Mesenchymal stem cell (in vitro differentiated cells and primary cell): ENCODE measurements around the gene BCKDK.

Source experiments
- DNase-seq: peaks from one replicate; pipeline ENCODE4 v3.0.0-alpha.2; 2013
- H2AFZ ChIP-seq: one replicate; pipeline ENCODE4 v1.6.1; 2013; ENCODE audit warnings: low read depth, mild to moderate bottlenecking, control low read depth, inconsistent platforms, low read length, moderate library complexity
- H2AK5ac ChIP-seq: 2 replicates; pipeline ENCODE4 v1.6.1; 2013; ENCODE audit warnings: low read length, moderate library complexity, mild to moderate bottlenecking, inconsistent platforms; ENCODE audit not compliant: severe bottlenecking
- H2BK120ac ChIP-seq: one replicate; pipeline ENCODE4 v1.6.1; 2013; ENCODE audit warnings: low read depth, mild to moderate bottlenecking, inconsistent platforms, low read length, moderate library complexity
- H2BK12ac ChIP-seq, 2 experiments: one replicate each; pipeline ENCODE4 v1.6.1; 2013; ENCODE audit warnings: inconsistent platforms in 2 of 2, low read length in 2 of 2, mild to moderate bottlenecking in 2 of 2, moderate library complexity in 2 of 2, control low read depth in 1 of 2
- H2BK15ac ChIP-seq: one replicate; pipeline ENCODE4 v1.6.1; 2013; ENCODE audit warnings: mild to moderate bottlenecking, low read depth, inconsistent platforms; ENCODE audit not compliant: poor library complexity, severe bottlenecking
- H2BK5ac ChIP-seq: 2 replicates; pipeline ENCODE4 v1.6.1; 2013; ENCODE audit warnings: low read depth, mild to moderate bottlenecking, low read length, control low read depth, inconsistent platforms; ENCODE audit not compliant: poor library complexity, severe bottlenecking
- H3K14ac ChIP-seq, 2 experiments: one replicate each; pipeline ENCODE4 v1.6.1; 2013; ENCODE audit warnings: inconsistent platforms in 2 of 2, low read length in 2 of 2, control low read depth in 1 of 2, mild to moderate bottlenecking in 1 of 2, moderate library complexity in 1 of 2
- H3K18ac ChIP-seq, 2 experiments: one replicate each; pipeline ENCODE4 v1.6.1; 2013; ENCODE audit warnings: inconsistent platforms in 2 of 2, low read length in 2 of 2, control low read depth in 1 of 2, low read depth in 1 of 2, mild to moderate bottlenecking in 1 of 2
- H3K23ac ChIP-seq, 2 experiments: one replicate each; pipeline ENCODE4 v1.6.1; 2013; ENCODE audit warnings: inconsistent platforms in 2 of 2, low read length in 2 of 2, mild to moderate bottlenecking in 2 of 2, moderate library complexity in 2 of 2, control low read depth in 1 of 2
- H3K27ac ChIP-seq: 2 replicates; pipeline ENCODE4 v1.5.1; 2013; ENCODE audit warnings: mild to moderate bottlenecking, moderate library complexity, low read length, control low read depth, inconsistent platforms; ENCODE audit not compliant: poor library complexity, severe bottlenecking
- H3K27me3 ChIP-seq, 2 experiments: 2 replicates each; pipeline versions ENCODE4 v1.6.1 to v1.7.0; 2013; ENCODE audit warnings: low read length in 2 of 2, mild to moderate bottlenecking in 2 of 2, moderate library complexity in 2 of 2, control low read depth in 1 of 2, inconsistent platforms in 1 of 2; ENCODE audit not compliant: control insufficient read depth in 1 of 2, insufficient read depth in 1 of 2
- H3K36me3 ChIP-seq, 2 experiments: 2 replicates each; pipeline versions ENCODE4 v1.6.1 to v1.7.0; 2013; ENCODE audit warnings: low read length in 2 of 2, control low read depth in 1 of 2, inconsistent platforms in 1 of 2, low read depth in 1 of 2, mild to moderate bottlenecking in 1 of 2; ENCODE audit not compliant: insufficient read depth in 2 of 2, control insufficient read depth in 1 of 2
- H3K4ac ChIP-seq, 2 experiments: one replicate each; pipeline ENCODE4 v1.6.1; 2013; ENCODE audit warnings: inconsistent platforms in 2 of 2, low read length in 2 of 2, mild to moderate bottlenecking in 2 of 2, moderate library complexity in 2 of 2, control low read depth in 1 of 2, low read depth in 1 of 2
- H3K4me1 ChIP-seq: 2 replicates; pipeline ENCODE4 v1.6.1; 2013; ENCODE audit warnings: low read depth, low read length, control low read depth; ENCODE audit not compliant: control insufficient read depth, insufficient read depth
- H3K4me2 ChIP-seq: 2 replicates; pipeline ENCODE4 v1.6.1; 2013; ENCODE audit warnings: low read length, mild to moderate bottlenecking, inconsistent platforms; ENCODE audit not compliant: poor library complexity, severe bottlenecking
- H3K4me3 ChIP-seq, 2 experiments: 2 replicates each; pipeline versions ENCODE4 v1.5.1 to v1.7.0; 2013; ENCODE audit warnings: low read length in 2 of 2, mild to moderate bottlenecking in 2 of 2, control low read depth in 1 of 2, low read depth in 1 of 2; ENCODE audit not compliant: insufficient read depth in 1 of 2
- H3K79me1 ChIP-seq: replicated peaks from 2 replicates; pipeline ENCODE4 v1.6.1; 2013; ENCODE audit warnings: mild to moderate bottlenecking, control low read depth, low read length, inconsistent platforms; ENCODE audit not compliant: poor library complexity, severe bottlenecking
- H3K9ac ChIP-seq: 2 replicates; pipeline ENCODE4 v1.7.0; 2013; ENCODE audit warnings: mild to moderate bottlenecking, low read length, moderate library complexity
- H3K9me3 ChIP-seq: 2 replicates; pipeline ENCODE4 v1.7.0; 2013; ENCODE audit warnings: mild to moderate bottlenecking, low read length; ENCODE audit not compliant: control insufficient read depth
- H4K8ac ChIP-seq: one replicate; pipeline ENCODE4 v1.6.1; 2013; ENCODE audit warnings: inconsistent platforms, mild to moderate bottlenecking, low read length, moderate library complexity
- H4K91ac ChIP-seq: one replicate; pipeline ENCODE4 v1.6.1; 2013; ENCODE audit warnings: mild to moderate bottlenecking, low read length, inconsistent platforms
- WGBS: methylation state at CpG from one replicate; pipeline ENCODE4 v1.1.7; 2013; ENCODE audit warnings: mixed read lengths; 5-methylcytosine and 5-hydroxymethylcytosine counted together

The BCKDK gene

DNA sequence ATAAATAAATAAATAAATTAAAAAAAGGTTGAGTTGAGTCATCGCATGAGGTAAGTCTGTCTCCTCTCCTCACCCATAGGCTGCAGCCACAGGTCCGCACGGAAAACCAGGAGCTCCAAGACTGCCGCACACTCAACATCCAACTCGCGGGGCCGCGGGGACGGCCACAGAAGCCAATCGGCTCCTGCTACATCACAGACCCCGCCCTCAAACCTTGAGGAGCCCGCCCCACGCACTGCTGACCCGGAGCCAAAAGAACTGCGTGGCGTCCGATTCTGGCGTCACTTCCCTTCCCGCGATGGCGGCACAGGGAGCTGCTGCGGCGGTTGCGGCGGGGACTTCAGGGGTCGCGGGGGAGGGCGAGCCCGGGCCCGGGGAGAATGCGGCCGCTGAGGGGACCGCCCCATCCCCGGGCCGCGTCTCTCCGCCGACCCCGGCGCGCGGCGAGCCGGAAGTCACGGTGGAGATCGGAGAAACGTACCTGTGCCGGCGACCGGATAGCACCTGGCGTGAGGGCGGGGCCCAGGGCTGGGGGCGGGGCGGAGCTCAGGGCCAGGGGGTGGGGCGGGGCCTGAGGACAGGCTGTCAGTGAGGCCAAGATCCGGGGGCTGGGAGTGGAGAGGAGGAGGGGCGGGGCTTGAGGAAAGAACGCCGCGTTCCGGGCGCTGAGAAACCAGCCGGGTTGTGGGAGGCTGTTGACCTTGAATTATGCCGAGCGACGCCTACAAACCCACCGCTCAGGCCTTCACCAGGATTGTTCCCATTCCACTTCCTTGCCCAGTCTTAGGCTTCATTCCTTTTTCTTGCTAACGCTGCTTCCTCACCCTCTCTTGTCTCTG, 9.4 kb downstream of the BCKDK start, which contains the start of gene KAT8:
KAT8 (plus strand) TSS at position 281 of the 839 bp plus-strand sequence; CDS start at position 299, 18 bp downstream.
- Histone ChIP-seq H2BK12ac (peak within 1 kb of the TSS in 1 of 2 experiments; percentile 6), H4K91ac (peak within 1 kb of the TSS; percentile 45), H2BK120ac (peak within 1 kb of the TSS; percentile 45), H3K4me3 (peak within 1 kb of the TSS; percentile 84 to 85), H3K18ac (peak within 1 kb of the TSS; percentile 69 to 88), H4K8ac (peak within 1 kb of the TSS; percentile 79), H3K4me1 (peaks cover 15% of the 10 kb centered on the region), H3K36me3 (peaks cover 25 to 44% of the 10 kb centered on the region in 2 experiments), H2BK15ac (no peak within 1 kb of the TSS), H2BK5ac (peak within 1 kb of the TSS; percentile 90), H3K9me3 (no peaks in the 10 kb centered on the region), H3K4ac (peak within 1 kb of the TSS in 1 of 2 experiments; percentile 94), H3K9ac (peak within 1 kb of the TSS; percentile 93), H3K4me2 (peak within 1 kb of the TSS; percentile 72), H3K14ac (no peak within 1 kb of the TSS), H3K27ac (peak within 1 kb of the TSS; percentile 92), H3K23ac (peak within 1 kb of the TSS in 1 of 2 experiments; percentile 57), H2AFZ (peak within 1 kb of the TSS; percentile 58), H3K79me1 (peaks cover 23% of the 10 kb centered on the region), H2AK5ac (no peak within 1 kb of the TSS), H3K27me3 (no peaks in the 10 kb centered on the region)
- under 1% methylated on average over 41 of the region's 68 CpGs for WGBS
- peak; percentile 99 for DNase-seq

DNA sequence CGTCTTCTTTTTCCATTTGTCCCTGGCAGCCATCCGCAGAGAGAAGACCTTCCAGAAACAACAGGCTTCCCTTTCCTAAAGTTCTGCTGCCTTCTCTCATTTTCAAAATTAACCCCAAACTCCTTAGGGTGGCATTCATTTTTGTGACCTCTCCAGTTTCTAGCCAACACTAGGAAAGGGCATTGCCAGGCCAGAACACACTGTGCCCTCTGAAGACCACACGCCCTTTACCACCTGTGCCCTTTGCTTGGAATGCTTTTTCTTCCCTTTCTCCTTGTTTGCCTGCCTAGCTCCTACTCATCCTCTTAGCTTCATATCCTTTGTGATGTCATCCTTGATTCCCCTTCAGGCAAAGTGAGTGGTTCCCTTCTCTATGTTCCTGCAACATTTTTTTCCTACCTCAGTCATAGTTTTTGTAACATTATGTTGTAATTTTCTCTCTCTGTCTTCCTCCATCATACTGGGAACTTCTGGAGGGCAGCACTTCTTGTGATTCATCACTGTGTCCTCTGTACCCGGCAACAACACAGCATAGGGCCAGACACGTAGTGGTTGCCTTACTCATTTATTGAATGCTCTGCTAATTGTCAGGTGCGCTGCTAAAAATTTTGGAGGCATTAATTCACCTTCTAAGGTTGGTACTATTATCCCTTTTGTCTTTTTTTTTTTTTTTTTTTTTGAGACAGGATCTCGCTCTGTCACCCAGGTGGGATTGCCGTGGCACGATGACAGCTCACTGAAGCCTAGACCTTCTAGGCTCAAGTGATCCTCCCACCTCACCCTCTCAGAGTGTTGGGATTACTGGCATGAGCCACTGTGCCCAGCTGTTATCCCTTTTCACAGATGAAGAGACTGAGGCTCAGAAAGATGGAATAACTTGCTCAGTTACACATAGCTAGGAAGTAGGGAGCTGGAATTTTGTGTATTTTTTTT, 10.3 kb downstream of the BCKDK start:
- H2BK5ac ChIP-seq = no peak overlapping the region
- H2AK5ac ChIP-seq = no peak overlapping the region
- H4K91ac ChIP-seq = no peak overlapping the region
- peaks cover 10% of the 10 kb centered on the region for H3K4me1 ChIP-seq
- peak overlapping the region; percentile 72 for H3K4me2 ChIP-seq
- no peak overlapping the region for H3K14ac ChIP-seq
- 51% methylated on average over 6 of the region's 9 CpGs for WGBS
- H3K4me3 ChIP-seq = peak overlapping the region; percentile 58 to 84
- H3K27ac ChIP-seq = peak overlapping the region; percentile 92
- H3K27me3 ChIP-seq = no peaks in the 10 kb centered on the region
- no peak overlapping the region for H2AFZ ChIP-seq
- peaks cover 20% of the 10 kb centered on the region for H3K79me1 ChIP-seq
- peak overlapping the region in 1 of 2 experiments; percentile 57 for H3K23ac ChIP-seq
- H3K36me3 ChIP-seq = peaks cover 18 to 37% of the 10 kb centered on the region in 2 experiments
- H2BK12ac ChIP-seq = peak overlapping the region in 1 of 2 experiments; percentile 6
- H3K4ac ChIP-seq = peak overlapping the region in 1 of 2 experiments; percentile 70
- no peak overlapping the region for H2BK15ac ChIP-seq
- no peak overlapping the region for H4K8ac ChIP-seq
- no peaks in the 10 kb centered on the region for H3K9me3 ChIP-seq
- peak overlapping the region; percentile 93 for H3K9ac ChIP-seq
- peak overlapping the region in 1 of 2 experiments; percentile 18 for H3K18ac ChIP-seq
- peak; percentile 92 for DNase-seq
- no peak overlapping the region for H2BK120ac ChIP-seq

DNA sequence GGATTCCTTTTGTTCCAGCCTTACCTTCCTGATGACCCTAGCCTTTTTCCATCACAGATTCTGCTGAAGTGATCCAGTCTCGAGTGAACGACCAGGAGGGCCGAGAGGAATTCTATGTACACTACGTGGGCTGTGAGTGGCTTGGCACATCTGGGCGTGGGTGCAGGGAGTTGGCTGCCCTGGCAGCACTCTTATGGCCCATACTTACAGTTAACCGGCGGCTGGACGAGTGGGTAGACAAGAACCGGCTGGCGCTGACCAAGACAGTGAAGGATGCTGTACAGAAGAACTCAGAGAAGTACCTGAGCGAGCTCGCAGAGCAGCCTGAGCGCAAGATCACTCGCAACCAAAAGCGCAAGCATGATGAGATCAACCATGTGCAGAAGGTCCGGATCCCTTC, 11.9 kb downstream of the BCKDK start:
- Histone ChIP-seq H2BK120ac (no peak overlapping the region), H4K8ac (no peak overlapping the region), H3K23ac (no peak overlapping the region), H3K4ac (no peak overlapping the region), H2AK5ac (no peak overlapping the region), H3K79me1 (peaks cover 20% of the 10 kb centered on the region), H3K27me3 (no peaks in the 10 kb centered on the region), H3K4me1 (peaks cover 8% of the 10 kb centered on the region), H3K18ac (no peak overlapping the region), H2BK15ac (no peak overlapping the region), H3K36me3 (peaks cover 23 to 50% of the 10 kb centered on the region in 2 experiments), H2BK5ac (no peak overlapping the region), H3K27ac (no peak overlapping the region), H3K14ac (no peak overlapping the region), H3K9ac (no peak overlapping the region), H4K91ac (no peak overlapping the region), H3K4me3 (no peak overlapping the region), H2BK12ac (no peak overlapping the region), H3K4me2 (no peak overlapping the region), H3K9me3 (no peaks in the 10 kb centered on the region), H2AFZ (no peak overlapping the region)
- DNase-seq = no peak
- 98% methylated on average over 16 of the region's 16 CpGs for WGBS
